Activated T-helper 1 cell treated with anti-CD3 and anti-CD28 coated beads, Interleukin-2, amount 50 U/mL, for 16 hours (primary cell): Measurements from ENCODE around the gene FNBP1L.
"Not testable (repeated sequence)": the region's sequence is repeated elsewhere in the genome, so short reads cannot be mapped to it uniquely, and the experiment has no call there.

ENCODE experiments used
- DNase-seq, 2 donors: peaks; one replicate each; pipeline ENCODE4 v3.0.0-alpha.2; 2020; ENCODE audit warnings: low read depth in 1 of 2, low spot score in 1 of 2

FNBP1L gene

DNA sequence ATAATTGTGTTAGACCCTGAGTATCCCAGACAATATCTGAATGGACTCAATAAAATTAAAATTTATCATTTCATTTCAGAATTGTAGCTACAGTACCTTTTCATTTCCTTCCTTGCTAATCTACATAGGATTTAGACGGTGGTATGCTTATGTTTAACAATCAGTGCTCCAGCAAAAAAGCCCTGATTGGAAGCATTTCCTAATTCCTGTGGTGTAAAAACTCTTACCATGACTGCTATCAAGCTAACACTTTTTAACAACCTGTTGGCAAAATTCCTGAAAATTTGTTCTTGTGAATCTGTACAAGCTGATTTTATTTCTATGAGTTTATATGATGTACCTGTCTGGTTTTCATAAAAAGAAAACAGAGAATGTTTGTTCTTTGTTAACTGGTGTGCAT lies 5.2 kb upstream of the FNBP1L start:
- DNase-seq = no peak

DNA sequence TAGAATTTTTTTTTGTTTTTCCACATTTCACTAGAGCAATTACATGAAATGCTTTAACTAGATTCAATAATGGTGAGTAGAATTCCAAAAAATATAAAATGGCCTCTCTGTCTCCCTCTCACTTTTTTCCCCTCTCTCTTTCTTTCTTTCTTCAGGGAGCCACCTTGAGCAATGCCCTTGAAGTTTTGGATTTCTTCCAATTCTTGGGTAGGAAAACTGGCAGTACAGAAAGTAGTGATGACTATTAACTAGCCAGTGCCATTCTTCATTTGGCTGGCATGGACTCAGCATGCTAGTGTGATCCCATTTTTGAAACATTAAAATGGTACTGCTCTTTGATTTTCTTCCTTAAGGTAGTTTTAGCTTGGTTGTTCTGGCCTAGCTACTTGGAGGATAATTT lies 4.5 kb upstream of the FNBP1L start:
- no peak for DNase-seq

DNA sequence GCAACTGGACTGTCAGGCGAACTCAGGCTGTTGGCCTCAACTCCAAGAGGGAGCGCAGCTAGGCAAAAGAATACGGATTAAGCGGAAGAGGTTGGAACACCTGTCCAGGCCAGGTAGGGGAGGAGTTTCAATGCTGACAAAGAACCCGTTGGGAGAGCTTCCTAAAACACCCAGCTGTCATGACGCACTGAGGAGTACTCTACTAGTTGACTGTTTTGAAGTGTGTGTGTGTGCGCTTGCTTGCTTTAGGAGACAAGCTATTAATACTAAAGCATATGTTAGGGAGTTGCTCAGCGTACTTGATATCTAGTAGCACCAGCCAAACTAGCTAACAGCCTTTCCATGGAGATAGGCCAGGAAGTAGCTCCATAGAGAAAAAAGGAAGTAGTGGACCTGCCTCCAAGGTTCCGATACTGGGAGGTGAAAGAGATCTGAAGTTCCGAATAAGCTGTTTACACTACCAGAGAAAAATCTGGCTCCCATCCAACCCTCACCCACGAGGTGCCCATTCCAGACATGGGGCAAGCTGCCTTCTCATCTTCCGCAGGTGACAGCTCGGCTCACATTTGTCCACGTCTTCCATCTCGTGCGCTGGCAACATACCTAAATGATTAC lies 974 bp upstream of the FNBP1L start:
- no peak for DNase-seq

GRCh38 chr1:93448292-93448982 lies 519 bp downstream of the FNBP1L start:
- no peak for DNase-seq

DNA sequence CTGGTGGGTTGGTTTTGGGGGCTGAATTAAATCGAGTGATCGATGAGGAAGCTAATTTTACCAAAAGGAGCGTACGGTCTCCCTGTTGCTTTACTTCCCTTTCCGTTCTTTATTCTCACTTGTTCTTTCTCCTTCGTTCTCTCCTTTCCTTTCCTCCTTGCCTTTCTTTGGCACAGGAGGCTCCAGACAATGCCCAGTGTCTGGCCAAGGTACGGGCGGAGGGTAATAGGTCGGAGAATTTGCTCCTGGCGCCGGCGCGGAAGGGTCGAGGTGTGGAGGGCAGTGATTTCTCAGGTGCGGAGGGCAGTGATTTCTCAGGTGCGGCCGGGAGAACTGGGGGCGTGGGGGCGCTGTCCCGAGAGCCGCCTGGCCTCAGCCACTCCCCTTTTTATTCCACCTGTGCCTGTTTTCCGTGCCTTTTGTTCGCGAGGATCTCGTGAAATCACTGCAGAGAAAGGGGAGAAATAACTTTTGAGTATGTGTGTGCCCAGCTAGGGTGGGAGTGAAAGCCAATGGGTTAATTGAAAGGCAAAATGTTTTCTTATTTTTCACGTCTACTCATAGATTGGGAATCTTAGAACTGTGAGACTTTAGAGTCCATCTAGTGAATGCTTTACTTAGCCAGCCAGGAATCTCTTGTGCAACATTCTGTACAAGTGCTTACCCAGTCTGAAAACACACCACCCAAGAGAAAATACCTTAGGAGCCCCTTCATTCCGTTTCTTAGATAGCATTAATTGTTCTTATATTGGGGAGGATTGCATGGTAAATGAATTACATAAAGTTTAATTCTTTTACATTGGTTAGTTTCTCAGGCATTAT lies 1.3 kb downstream of the FNBP1L start:
- no peak for DNase-seq

DNA sequence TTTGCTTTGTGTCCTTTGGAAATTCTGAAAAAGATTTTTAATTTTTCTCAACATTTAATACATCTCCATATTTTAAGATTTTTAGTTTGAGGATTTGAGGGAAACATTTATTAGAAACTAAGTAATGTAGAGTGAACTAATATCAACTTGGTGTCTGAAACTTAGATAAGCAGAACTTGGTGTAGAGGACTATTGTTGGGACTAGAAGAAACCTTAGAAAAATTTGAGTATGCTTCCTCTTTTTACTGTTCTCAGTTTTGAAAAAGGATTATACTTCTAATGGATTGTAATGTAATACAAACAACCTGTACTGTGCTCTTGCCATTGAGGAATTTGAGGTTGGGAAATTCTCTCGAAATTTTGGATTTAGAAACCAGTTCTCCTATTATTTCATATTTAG lies 2.4 kb downstream of the FNBP1L start:
- DNase-seq = no peak

DNA sequence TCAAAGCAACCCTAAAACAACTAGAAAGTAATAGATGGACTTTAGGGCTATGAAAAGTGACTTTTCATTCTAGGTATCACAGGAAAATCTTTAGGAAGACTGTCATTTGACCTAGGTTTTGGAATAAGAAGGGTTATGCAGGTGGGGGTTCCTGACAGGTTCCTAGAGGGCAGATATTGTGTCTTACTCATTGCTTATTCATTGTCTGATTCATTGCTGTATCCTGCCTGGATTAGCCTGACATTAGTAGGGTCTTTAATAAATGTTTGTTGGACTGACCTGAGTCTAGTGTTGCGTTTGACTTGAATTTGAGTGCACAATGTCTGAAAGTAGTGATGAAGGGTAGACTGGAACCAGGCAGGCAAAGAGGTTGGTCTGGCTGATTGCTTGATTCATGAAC lies 6.0 kb downstream of the FNBP1L start:
- no peak for DNase-seq

- DNase-seq = no peak
Observed at GRCh38 chr1:93459126-93459525, 11.2 kb downstream of the FNBP1L start.

DNA sequence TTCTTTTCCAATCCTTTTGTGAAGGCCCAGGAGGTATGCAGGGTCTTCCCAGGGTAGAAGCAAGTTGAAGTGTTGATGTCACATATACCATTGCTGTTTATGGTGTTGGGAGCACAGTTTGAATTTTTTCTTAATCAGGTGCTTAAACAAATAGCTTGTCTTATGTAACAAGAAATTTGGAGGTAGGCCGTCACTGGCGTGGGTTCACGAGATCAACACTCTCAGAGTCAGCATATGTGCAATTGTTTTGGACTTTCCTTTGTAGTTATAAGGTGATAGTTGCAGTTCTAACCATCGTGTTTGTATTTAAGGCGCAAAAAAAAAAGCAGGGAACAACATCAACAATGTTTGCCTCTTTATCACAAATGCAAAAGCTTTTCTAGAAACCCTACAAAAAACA lies 13.3 kb downstream of the FNBP1L start:
- no peak for DNase-seq

- DNase-seq = no peak
Observed at GRCh38 chr1:93463960-93464359, 16.0 kb downstream of the FNBP1L start.

GRCh38 chr1:93465371-93466082 lies 17.6 kb downstream of the FNBP1L start:
- DNase-seq = not testable (repeated sequence)

- no peak for DNase-seq
Observed at GRCh38 chr1:93467606-93468005, 19.7 kb downstream of the FNBP1L start.

DNA sequence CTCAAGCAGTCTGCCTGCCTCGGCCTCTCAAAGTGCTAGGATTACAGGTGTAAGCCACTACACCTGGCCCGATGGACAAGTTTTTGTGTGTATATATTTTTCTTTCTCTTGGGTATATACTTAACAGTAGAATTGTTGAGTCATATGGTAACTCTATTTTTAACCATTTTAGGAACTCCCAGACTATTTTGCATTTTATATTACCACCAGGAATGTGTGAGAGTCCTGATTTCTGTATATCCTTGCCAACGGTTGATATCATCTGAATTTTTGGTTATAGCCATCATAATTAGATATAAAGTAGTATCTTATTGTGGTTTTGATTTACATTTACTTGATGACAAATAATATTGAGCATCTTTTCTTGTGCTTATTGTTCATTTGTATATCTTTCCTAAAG lies 20.7 kb downstream of the FNBP1L start:
- DNase-seq = no peak

GRCh38 chr1:93469223-93469622 lies 21.3 kb downstream of the FNBP1L start:
- not testable (repeated sequence) for DNase-seq

DNA sequence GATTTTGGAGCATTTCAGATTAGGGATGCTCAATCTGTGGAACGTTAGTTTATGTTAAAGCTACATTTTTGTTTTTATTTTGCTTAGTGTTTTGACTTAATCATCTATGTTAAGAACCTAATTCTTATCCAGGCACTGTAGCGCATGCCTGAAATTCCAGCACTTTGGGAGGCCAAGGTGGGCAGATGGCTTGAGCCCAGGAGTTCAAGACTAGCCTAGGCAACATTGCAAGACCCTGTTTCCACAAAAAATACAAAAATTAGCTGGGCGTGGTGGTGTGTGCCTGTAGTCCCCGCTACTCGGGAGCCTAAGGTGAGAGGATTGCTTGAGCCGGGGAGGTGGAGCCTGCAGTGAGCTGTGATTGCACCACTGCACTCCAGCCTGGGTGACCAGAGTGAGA lies 23.4 kb downstream of the FNBP1L start:
- DNase-seq = no peak

GRCh38 chr1:93471911-93472310 lies 24.0 kb downstream of the FNBP1L start:
- no peak for DNase-seq

- no peak for DNase-seq
Observed at GRCh38 chr1:93474321-93474720, 26.4 kb downstream of the FNBP1L start.

DNA sequence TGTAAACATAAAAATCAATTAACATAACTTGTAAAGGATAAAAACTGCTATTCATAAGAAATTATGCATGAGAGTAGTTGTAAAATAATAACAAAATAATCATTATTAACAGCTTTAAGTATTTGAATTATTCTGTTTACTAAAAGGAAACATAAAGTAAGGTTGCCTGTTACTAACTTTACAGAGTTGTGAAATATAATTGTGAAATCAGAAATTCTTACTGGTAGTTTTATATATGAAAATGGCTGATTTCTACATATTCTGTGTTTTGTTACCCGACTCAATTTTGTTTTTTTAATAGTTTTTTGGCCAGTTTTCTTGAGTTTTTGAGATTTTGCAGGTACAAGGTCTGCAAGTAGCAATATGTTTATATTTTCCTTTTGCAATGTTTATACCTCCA lies 27.8 kb downstream of the FNBP1L start:
- DNase-seq = no peak

DNA sequence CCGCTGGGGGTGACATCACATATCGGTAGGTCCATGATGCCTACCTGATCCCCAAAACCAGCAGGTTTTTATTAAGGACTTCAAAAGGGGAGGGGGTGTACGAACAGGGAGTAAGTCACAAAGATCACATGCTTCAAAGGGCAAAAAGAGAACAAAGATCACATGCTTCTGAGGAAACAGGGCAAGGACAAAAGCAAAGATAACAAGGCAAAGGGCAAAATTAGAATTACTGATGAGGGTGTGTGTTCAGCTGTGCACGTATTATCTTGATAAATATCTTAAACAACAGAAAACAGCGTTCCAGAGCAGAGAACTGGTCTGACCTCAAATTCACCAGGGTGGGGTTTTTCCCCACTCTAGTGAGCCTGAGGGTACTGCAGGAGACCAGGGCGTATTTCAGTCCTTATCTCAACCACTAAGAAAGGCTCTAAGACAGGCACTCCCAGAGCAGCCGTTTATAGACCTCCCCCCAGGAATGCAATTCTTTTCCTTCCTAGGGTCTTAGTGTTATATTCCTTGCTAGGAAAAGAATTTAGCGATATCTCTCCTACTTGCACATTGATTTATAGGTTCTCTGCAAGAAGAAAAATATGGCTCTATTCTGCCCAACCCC lies 31.3 kb downstream of the FNBP1L start:
- DNase-seq = not testable (repeated sequence)

DNA sequence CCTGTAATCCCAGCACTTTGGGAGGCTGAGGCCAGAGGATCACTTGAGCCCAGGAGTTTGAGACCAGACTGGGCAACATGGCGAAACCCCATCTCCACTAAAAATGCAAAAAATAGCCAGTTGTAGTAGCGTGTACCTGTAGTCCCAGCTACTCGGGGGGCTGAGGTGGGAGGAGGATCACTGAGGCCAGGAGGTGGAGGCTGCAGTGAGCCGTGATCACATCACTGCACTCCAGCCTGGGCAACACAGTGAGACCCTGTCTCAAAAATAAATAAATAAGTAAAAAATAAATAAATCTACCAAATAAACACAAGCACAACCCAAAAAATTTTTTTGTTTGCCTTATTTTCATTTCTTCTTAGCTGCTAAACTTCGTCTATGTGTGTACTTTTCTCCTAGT lies 34.0 kb downstream of the FNBP1L start:
- DNase-seq = not testable (repeated sequence)

- no peak for DNase-seq
Observed at GRCh38 chr1:93483200-93483599, 35.3 kb downstream of the FNBP1L start.
